GM21529 (cell line): Measurements from ENCODE around the gene ABHD17C.

Source experiments
- ATAC-seq: cut with Tn5 transposase; IDR thresholded peaks from one replicate; pipeline ENCODE4 v1.9.1; 2021; ENCODE audit not compliant: unreplicated experiment

Gene ABHD17C

GRCh38 chr15:80689294-80689693, 5.8 kb upstream of the ABHD17C start:
- no peak for ATAC-seq

- ATAC-seq, result no peak
Measured at GRCh38 chr15:80689716-80690115, 5.4 kb upstream of the ABHD17C start.

- ATAC-seq, result no peak
Measured at GRCh38 chr15:80691575-80691974, 3.5 kb upstream of the ABHD17C start.

GRCh38 chr15:80693682-80694610, 1.2 kb upstream of the ABHD17C start:
- ATAC-seq, result peak; percentile 7

GRCh38 chr15:80694611-80695098, 455 bp upstream of the ABHD17C start:
- ATAC-seq, result peak; percentile 31

- no peak for ATAC-seq
Measured at GRCh38 chr15:80695911-80696661, 976 bp downstream of the ABHD17C start.

GRCh38 chr15:80697075-80697685, 2.1 kb downstream of the ABHD17C start:
- ATAC-seq, result no peak

- no peak for ATAC-seq
Measured at GRCh38 chr15:80698676-80699075, 3.6 kb downstream of the ABHD17C start.

GRCh38 chr15:80699981-80700380, 4.9 kb downstream of the ABHD17C start:
- ATAC-seq, result no peak

GRCh38 chr15:80701676-80702311, 6.7 kb downstream of the ABHD17C start:
- no peak for ATAC-seq

GRCh38 chr15:80703081-80703480, 8.0 kb downstream of the ABHD17C start:
- ATAC-seq, result no peak

- ATAC-seq, result no peak
Measured at GRCh38 chr15:80703965-80704364, 8.9 kb downstream of the ABHD17C start.

GRCh38 chr15:80706161-80706560, 11.1 kb downstream of the ABHD17C start:
- ATAC-seq, result no peak

- no peak for ATAC-seq
Measured at GRCh38 chr15:80709542-80709941, 14.4 kb downstream of the ABHD17C start.

- ATAC-seq, result no peak
Measured at GRCh38 chr15:80710635-80711554, 15.8 kb downstream of the ABHD17C start.

- no peak for ATAC-seq
Measured at GRCh38 chr15:80711886-80712285, 16.8 kb downstream of the ABHD17C start.

- ATAC-seq, result no peak
Measured at GRCh38 chr15:80712956-80713355, 17.8 kb downstream of the ABHD17C start.

- ATAC-seq, result no peak
Measured at GRCh38 chr15:80721476-80721875, 26.4 kb downstream of the ABHD17C start.

- no peak for ATAC-seq
Measured at GRCh38 chr15:80722811-80723210, 27.7 kb downstream of the ABHD17C start.

- no peak for ATAC-seq
Measured at GRCh38 chr15:80727196-80727595, 32.1 kb downstream of the ABHD17C start.
